ENCODE results near the gene NMNAT2. TPM values are rescaled to one million over a fixed set of nuclear protein-coding genes. Genes with fewer than 3 reads are reported as not detected.

Gene NMNAT2
- total RNA-seq, 4 donors from 2014 or later, result 0.20 to 0.48 (median 0.27) TPM; not detected in 1

- 68 to 71% methylated on average over 1 of the region's 1 CpG for WGBS, 2 donors (ENCODE audit: low coverage in 1 of 2)
- H3K4me3 ChIP-seq, result no peak overlapping the region
- no peaks in the 10 kb centered on the region for H3K9me3 ChIP-seq
- no peaks in the 10 kb centered on the region for H3K36me3 ChIP-seq
- H3K27me3 ChIP-seq, result no peaks in the 10 kb centered on the region
- intact Hi-C loops (cut with DNase I; ENCODE audit: low total_unique reads), result no loop called here
- in situ Hi-C loops (cut with MboI; ENCODE audit: low pct_ligation_motif_present in 1 of 4, low pct_unique_long_range_greater_than_20kb in 1 of 4, low sequenced_read_pairs in 3 of 4), result no loop called here
- TF ChIP-seq CTCF (IDR thresholded peaks at IDR 0.05), result no peak
- no peak for TF ChIP-seq POLR2A (IDR thresholded peaks at IDR 0.05)
- TF ChIP-seq EP300 (IDR thresholded peaks at IDR 0.05; ENCODE audit: low read depth), result no peak
- no peak for TF ChIP-seq POLR2AphosphoS5 (IDR thresholded peaks at IDR 0.05)
- no peaks in the 10 kb centered on the region for H3K4me1 ChIP-seq
- H3K27ac ChIP-seq, result no peak overlapping the region
- DNase-seq, result no peak
These were observed 25.3 kb upstream of the NMNAT2 start for GRCh38 chr1:183443466-183443865.

GRCh38 chr1:183443011-183443410, 24.8 kb upstream of the NMNAT2 start:
- no peaks in the 10 kb centered on the region for H3K27me3 ChIP-seq
- DNase-seq, result no peak
- no peaks in the 10 kb centered on the region for H3K9me3 ChIP-seq
- TF ChIP-seq POLR2A (IDR thresholded peaks at IDR 0.05), result no peak
- TF ChIP-seq EP300 (IDR thresholded peaks at IDR 0.05; ENCODE audit: low read depth), result no peak
- TF ChIP-seq POLR2AphosphoS5 (IDR thresholded peaks at IDR 0.05), result no peak
- no peak for TF ChIP-seq CTCF (IDR thresholded peaks at IDR 0.05)
- no peak overlapping the region for H3K4me3 ChIP-seq
- H3K4me1 ChIP-seq, result no peaks in the 10 kb centered on the region
- no peaks in the 10 kb centered on the region for H3K36me3 ChIP-seq
- WGBS, 2 donors (ENCODE audit: low coverage in 1 of 2), result 91 to 95% methylated on average over 2 of the region's 2 CpGs
- H3K27ac ChIP-seq, result no peak overlapping the region
- in situ Hi-C loops (cut with MboI; ENCODE audit: low pct_ligation_motif_present in 1 of 4, low pct_unique_long_range_greater_than_20kb in 1 of 4, low sequenced_read_pairs in 3 of 4), result no loop called here
- intact Hi-C loops (cut with DNase I; ENCODE audit: low total_unique reads), result no loop called here

GRCh38 chr1:183438060-183438459, 19.9 kb upstream of the NMNAT2 start:
- Histone ChIP-seq H3K27me3 (no peaks in the 10 kb centered on the region), H3K9me3 (no peaks in the 10 kb centered on the region), H3K4me3 (no peak overlapping the region), H3K4me1 (no peaks in the 10 kb centered on the region), H3K27ac (no peak overlapping the region), H3K36me3 (no peaks in the 10 kb centered on the region)
- intact Hi-C loops (cut with DNase I; ENCODE audit: low total_unique reads) (no loop called here), in situ Hi-C loops (cut with MboI; ENCODE audit: low pct_ligation_motif_present in 1 of 4, low pct_unique_long_range_greater_than_20kb in 1 of 4, low sequenced_read_pairs in 3 of 4) (no loop called here)
- no peak for DNase-seq
- 66 to 79% methylated on average over 2 of the region's 2 CpGs for whole genome bisulfite sequencing, 2 donors (ENCODE audit: low coverage in 1 of 2)
- TF ChIP-seq POLR2A (IDR thresholded peaks at IDR 0.05), result no peak

GRCh38 chr1:183435497-183435896, 17.3 kb upstream of the NMNAT2 start:
- H3K27me3 ChIP-seq, result no peaks in the 10 kb centered on the region
- no peak for TF ChIP-seq EP300 (IDR thresholded peaks at IDR 0.05; ENCODE audit: low read depth)
- TF ChIP-seq POLR2A (IDR thresholded peaks at IDR 0.05), result no peak
- no peak for TF ChIP-seq POLR2AphosphoS5 (IDR thresholded peaks at IDR 0.05)
- TF ChIP-seq CTCF (IDR thresholded peaks at IDR 0.05), result no peak
- no peak overlapping the region for H3K4me3 ChIP-seq
- WGBS, 2 donors (ENCODE audit: low coverage in 1 of 2), result 83 to 85% methylated on average over 2 of the region's 2 CpGs
- H3K4me1 ChIP-seq, result no peaks in the 10 kb centered on the region
- H3K9me3 ChIP-seq, result no peaks in the 10 kb centered on the region
- no peaks in the 10 kb centered on the region for H3K36me3 ChIP-seq
- intact Hi-C loops (cut with DNase I; ENCODE audit: low total_unique reads), result no loop called here
- no peak for DNase-seq
- no peak overlapping the region for H3K27ac ChIP-seq
- in situ Hi-C loops (cut with MboI; ENCODE audit: low pct_ligation_motif_present in 1 of 4, low pct_unique_long_range_greater_than_20kb in 1 of 4, low sequenced_read_pairs in 3 of 4), result no loop called here

GRCh38 chr1:183433703-183434102, 15.5 kb upstream of the NMNAT2 start:
- DNase-seq, result no peak
- WGBS, 2 donors (ENCODE audit: low coverage in 1 of 2), result 50% methylated on average over 1 of the region's 1 CpG; no CpG with 5 or more reads in 1 of the 2 donors
- Histone ChIP-seq H3K4me3 (no peak overlapping the region), H3K4me1 (no peaks in the 10 kb centered on the region), H3K27ac (no peak overlapping the region), H3K27me3 (no peaks in the 10 kb centered on the region), H3K36me3 (no peaks in the 10 kb centered on the region), H3K9me3 (no peaks in the 10 kb centered on the region)
- in situ Hi-C loops (cut with MboI; ENCODE audit: low pct_ligation_motif_present in 1 of 4, low pct_unique_long_range_greater_than_20kb in 1 of 4, low sequenced_read_pairs in 3 of 4), result no loop called here
- no peak for TF ChIP-seq CTCF (IDR thresholded peaks at IDR 0.05)
- TF ChIP-seq POLR2A (IDR thresholded peaks at IDR 0.05), result no peak
- TF ChIP-seq POLR2AphosphoS5 (IDR thresholded peaks at IDR 0.05), result no peak
- TF ChIP-seq EP300 (IDR thresholded peaks at IDR 0.05; ENCODE audit: low read depth), result no peak
- intact Hi-C loops (cut with DNase I; ENCODE audit: low total_unique reads), result no loop called here

Data from transverse colon (tissue), 4 donors.